GM21619 (cell line): ENCODE results near the gene BLTP3B.
A peak's percentile ranks its signal among the peaks of the same experiment; 100 is the strongest.

Source experiments
- ATAC-seq: cut with Tn5 transposase; IDR thresholded peaks from one replicate; pipeline ENCODE4 v1.9.1; 2021; ENCODE audit not compliant: unreplicated experiment

The BLTP3B gene

DNA sequence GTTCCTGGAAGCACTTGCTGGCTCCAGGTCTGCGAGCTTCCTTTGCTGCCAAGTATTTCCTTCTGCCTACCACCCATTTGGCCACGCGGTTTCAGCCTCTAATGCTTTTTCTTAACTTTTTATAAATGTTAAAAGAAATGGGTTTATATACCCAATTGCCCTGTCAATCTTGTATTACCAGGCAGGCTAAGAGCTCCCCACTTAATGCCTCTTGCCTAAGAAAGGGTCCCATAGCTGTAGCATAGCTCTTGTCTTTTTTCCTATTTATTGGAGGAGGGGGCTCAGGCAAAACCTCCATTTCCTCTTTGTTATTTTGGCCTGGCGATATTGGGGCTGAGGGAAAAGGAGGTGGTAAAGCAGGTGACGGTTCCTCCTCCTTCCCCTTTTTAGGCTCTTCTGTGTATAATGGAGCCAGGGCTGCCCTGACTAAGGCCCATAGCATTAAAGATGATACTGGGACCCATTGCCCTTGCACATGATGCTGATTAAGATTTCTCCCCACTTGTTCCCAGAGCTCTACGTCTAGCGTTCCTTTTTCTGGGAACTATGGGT lies 21.6 kb upstream of the BLTP3B start:
- peak; percentile 13 for ATAC-seq

DNA sequence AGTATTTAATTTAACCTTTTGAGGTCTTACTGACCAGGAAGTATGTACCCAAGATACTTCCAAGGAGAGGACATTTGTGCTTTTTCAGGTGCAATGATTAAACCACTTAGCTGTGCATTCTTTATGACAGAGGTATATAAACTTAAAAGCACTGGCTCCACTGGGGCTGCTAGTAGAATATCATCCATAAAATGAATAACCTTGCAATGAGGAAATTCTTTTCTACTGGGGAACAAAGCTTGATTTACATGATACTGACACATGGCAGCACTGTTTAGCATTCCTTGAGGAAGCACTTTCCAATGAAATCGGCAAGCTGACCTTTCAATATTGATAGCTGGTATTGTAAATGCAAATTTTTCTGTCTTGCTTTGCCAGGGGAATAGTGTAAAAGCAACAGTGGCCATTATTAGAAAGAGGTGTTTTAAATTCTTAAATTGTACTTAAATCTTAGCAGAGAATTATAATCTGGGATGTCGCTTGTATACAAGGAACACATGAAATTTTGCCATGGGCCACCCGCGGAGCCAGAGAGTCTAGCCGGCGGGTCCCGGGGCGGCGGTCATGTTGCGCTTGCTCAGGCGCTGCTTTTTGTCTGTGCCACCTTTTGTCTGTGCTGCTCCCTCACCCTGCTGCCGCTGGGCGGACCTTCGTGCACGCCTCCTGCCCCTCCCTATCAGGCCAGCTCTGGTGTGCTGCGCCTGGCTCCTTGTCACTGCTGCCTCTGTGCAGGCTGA lies 20.9 kb upstream of the BLTP3B start:
- ATAC-seq = peak; percentile 100

DNA sequence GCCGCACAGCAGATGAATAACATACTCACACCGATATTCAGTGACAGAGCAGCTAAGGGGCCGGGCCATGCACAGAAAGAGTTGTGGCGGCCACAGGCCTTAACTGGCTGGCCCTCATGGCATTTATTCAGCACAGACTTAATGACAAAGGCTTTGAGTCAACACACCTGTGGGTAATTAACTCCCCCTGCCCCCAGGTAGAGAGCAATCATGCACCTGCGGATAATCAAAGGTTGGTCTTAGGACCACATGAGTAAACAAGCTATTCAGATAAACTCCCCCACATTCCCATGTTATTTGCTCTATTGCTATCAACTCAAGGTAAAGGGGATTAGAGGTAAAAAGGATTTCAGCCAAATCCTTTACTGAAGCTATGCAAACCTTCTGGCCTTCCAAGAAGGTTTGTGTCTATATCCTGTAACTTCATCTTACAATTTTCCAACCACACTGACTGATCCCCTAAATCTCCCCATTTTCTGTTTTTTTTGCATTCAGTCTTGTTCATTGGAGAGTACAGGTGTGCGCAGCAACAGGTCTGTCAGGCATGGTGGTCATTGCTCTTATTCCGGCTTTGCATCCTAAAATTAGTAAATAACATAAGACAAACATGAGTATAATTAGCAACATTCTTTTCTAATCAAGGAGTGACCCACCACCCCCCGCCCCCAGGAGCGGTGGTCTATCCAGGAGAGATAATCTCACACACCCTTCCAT lies 16.9 kb upstream of the BLTP3B start:
- ATAC-seq = no peak

DNA sequence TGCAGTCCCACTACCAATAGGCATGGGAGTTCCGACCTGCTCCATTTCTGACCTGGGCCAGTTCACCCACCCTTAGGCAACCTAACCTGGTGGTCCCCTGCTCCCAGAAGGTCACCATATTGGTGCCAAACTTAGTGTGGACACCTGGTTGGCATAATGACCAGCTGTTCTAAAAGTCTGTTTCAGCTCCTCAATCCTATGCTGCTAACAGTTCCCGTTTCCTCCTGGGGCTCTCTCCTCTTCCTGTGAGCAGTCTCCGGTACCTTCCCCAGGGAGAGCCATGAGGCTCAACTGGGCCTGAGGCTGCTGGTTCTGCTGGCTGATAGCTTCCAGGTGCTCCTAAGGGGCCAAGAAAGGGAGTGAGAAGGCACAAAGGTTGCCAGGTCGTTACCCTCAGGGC lies 15.9 kb upstream of the BLTP3B start:
- no peak for ATAC-seq

DNA sequence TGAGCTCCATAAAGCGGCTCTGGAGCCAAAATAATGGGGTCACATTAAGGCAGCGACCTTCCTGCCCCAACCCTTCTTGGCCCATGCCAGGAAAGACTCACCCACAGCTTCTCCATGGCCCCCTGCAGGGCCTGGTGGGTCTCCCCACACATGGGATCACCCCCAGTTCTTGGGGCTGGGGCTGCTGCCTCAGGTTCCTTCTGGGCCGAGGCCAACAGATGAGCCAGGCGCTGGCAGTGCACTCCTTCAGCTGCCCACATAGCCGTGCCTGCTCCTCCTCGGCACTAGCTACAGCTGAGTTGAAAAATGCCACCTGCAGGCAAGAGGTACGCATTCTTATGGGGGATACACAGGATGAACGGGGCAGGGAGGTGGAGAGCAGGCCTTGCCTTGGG lies 14.8 kb upstream of the BLTP3B start:
- no peak for ATAC-seq

DNA sequence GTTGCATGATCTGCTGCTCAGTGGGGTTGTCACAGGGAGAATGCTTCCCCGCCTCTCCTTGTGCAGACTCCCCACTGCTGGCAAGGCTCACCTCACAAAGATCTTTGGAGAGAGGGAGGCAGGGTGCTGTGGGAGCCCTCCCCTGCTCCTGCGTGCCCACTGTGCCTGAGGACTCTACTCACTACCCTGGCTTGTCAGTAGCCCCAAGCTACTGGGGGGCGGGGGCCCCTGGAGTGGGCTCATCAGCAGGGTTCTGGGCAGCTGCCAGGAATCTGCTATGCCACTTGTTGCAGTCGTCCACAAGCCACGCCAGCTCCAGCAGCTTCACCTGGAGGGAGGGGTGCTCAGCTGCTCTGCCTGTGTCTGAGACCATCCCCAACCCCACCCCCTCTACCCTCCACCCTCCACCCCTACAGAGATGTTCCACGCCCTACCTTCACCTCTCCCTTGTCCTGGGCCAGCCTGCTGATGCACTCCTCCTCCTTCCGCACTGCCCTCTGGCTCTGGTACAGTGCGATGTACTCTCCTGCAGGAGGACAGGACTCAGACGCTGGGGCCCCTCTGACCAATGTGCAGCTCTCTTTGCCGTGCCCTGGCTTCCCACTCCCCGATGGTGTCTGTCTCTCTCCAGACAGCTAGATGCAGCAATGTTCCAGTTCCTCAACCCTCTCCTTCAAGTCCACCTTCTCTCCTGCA lies 14.2 kb upstream of the BLTP3B start:
- ATAC-seq = no peak

DNA sequence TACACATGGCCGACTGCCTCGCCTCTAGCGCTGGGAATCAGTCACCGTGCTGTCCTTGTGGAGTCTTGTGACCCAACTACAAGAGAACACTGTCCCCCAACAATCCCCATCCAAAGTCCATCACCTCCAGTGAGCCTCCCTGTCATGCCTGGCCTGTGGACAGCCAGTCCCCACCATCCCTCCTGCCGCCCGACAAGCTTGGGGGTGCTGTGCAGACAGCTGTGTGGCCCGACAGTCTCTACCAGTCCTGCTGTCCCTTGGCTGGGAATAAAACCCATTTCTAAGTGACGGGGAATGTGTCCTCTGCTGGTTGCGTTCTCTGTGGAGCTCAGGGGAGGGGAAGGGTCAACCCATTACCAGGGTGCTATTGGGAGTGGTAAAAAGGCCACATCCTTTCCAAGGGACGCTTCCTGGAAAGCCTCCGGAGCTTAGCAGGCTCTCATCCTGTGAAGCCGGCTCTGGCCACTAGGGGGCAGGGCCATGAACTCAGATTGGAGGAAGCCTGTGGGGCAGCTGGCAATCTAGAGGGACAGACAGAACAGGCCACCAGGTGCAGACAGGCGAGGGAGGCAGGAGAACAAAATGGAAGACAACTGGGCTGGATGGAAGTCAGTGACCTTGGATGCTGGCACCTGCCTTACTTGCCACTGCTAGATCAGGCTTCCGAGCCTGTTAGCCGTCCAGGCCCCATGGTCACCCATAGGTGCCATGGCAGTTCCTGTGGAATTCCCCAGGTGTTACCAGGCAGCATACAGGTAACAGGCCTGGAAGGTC lies 12.0 kb upstream of the BLTP3B start:
- ATAC-seq = peak; percentile 79

DNA sequence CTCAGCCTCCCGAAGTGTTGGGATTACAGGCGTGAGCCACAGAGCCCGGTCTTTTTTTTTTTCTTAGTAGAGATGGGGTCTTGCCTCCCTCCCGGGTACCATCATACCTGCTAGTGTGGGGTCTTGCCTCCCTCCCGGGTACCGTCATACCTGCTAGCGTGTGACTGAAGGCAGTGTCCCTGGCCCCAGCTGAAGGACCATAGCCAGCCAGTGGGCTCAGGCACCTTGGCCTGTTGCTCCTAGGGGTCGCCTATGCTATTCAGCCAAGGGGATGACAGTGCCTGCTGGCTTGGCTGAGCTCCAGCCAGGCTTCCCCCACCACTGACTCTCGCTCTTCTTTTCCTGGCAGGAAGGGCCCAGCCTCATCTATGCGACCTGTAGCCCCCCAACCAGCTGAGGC lies 10.5 kb upstream of the BLTP3B start:
- no peak for ATAC-seq

DNA sequence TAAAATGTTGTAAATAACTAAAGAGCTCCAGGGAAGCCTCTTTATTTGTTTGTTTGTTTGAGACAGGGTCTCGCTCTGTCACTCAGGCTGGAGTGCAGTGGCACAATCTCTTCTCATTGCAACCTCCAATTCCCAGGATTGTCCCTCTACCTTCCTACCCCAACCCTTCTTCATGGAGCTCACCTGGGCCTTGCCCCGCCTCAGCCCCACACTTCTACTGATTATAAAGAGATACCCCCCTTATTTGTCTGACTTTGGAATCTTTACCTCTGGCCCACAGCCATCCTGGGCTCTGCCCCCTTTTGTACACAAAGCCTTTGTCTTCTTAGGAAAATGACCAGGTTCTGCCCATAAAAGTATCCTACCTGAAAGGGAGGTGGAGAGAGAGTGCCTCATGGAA lies 9.1 kb upstream of the BLTP3B start:
- no peak for ATAC-seq

DNA sequence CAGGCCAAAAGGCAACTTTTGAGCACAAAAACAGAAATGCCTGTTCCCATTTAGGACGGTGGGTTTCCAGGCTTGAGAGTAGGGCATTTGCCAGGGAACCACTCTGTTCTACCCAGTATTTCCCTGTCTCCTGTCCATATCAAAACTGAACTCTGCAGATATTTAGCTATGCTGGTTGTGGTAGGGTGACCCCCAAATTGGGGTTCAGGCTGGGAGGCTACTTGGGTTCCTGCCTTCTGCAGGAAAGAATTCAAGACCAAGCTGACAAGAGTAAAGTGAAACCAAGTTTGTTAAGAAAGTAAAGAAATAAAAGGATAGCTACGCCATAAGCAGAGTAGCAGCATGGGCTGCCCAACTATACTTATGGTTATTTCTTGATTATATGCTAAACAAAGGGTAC lies 3.6 kb upstream of the BLTP3B start:
- no peak for ATAC-seq

DNA sequence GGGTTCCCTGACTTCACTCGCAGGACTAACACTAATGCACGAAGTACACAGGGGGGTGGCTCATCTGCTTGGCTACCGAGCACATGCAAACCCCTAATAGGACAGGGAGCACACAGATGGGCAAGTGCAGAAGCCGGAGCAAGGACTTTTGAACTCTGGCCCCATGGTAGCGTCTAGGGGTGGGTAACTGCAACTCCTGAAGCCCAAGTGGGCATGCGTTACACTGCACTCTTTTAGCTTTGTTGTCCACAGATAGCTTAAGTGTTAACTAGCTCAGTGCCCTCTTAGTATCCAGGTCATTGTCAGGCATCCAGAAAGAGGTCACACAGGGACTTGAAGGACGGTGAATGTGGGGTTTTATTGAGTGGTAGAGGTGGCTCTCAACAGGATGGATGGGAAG lies 3.0 kb upstream of the BLTP3B start:
- no peak for ATAC-seq

DNA sequence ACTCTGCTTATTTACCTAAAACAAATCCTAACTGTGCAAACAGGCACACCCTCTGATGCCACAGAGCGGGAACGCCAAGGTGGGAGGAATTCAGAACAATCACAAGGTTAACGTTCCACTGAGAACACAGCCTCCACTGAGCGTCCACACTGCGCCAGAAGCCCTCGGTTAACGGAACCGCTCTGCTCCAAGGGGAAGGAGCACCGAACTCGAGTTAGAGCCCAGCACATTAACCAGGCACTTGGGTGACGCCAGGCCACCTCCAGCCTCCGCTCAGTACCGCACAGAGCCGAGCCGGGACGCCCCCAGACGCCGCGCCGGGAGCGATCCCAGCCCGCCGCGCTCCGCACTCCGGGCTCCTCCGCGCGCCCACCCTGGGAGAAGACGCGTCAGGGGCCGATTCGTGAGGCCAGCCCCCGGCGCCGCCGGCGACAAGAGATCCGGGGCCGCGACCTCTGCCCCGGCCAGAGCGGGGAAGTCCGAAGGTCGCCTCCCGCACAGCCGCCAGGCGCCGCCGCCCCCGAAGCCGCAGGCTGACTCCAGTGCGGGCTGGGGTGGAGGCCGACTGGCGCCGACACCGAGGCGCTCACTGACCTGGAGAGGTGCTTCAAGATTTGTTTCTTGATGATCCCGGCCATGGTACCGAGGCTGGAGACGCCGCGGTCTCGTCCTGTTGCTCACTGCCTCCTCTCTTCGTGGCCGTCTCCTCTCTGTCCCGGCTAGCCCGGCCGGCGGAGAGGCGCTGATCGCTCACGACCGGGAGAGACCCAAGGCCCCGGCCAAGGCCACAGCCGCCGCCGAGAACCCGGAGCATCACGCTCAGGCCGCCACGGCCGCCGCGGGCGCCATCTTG lies 450 bp downstream of the BLTP3B start:
- peak; percentile 44 for ATAC-seq

DNA sequence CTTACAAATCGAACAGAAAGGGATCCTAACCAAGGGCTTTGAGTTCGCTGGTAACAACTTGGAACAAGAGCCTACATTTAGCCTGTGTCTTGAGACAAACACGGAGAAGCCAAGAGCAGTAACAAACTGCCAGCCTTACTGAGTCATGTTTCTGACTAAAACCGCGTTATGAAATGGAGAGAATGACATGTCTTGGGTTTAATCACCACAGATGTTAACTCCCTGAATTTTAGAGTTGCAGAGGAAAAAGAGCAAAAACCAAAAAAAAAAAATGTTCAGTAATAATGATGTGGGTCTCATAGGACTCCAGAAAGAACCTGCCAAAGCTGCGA lies 1.0 kb downstream of the BLTP3B start:
- ATAC-seq = peak; percentile 25

DNA sequence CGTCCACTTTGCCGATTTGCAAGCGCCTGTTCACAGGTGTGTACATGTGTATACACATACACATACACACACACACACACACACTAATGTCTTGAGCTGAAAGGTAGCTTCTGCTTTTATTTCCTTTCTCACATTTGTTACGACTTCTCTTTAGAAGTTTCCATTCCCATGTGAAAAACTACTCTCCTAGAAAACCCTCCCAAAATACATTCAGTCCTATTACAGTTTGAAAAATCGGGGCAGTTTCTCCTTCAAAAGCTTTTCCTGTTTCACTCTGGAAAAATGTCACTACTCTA lies 3.9 kb downstream of the BLTP3B start:
- ATAC-seq = no peak

DNA sequence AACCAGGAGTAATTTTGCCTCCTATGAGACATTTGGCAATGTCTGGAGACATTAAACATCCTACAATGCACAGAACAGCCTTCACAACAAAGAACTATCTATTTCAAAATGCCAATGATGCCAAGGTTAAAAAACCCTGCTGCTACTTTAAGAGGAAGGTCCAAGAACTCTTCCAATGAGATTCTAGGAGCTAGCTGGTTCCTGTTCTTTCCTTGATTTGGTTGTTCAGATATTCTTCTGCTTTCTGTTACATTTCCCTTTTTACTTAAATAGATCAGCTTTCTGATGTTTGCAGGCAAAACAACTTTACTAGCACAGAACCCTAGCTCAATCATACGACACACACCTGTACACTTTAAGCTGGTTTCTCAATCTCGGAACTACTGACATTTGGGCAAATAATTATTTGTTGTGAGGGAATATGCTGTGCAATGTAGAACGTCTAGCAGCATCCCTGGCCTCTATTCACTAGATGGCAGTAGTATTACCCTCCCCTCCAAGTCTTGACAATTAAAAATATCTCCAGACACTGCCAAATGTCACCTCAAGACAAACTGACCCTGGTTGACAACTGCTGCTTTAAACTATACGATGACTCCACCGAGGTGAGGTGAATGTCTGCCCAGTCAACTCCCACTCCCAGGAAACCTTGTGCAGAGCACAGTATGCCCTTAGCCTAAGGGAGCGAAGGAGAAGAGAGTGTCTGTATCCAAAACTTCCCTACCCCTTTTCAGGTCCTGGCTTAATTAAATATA lies 4.4 kb downstream of the BLTP3B start:
- ATAC-seq = no peak

DNA sequence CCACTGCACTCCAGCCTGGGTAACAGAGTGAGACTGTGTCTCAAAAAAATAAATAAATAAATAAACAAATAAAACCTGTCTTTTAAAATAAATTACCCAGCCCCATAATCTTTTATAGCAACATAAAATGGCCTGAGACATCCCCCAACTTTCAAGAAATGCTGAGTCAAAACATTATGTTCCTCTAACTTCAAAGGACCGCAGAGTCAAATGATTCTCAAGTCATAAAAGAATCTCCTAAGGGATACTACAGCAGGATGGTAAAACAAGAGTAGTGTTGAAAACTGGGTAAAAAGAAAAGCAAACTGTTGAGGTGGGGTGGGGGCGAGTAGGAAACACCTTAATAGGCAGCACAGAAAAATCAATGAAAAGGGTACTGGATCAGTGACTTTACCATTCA lies 9.5 kb downstream of the BLTP3B start:
- no peak for ATAC-seq

DNA sequence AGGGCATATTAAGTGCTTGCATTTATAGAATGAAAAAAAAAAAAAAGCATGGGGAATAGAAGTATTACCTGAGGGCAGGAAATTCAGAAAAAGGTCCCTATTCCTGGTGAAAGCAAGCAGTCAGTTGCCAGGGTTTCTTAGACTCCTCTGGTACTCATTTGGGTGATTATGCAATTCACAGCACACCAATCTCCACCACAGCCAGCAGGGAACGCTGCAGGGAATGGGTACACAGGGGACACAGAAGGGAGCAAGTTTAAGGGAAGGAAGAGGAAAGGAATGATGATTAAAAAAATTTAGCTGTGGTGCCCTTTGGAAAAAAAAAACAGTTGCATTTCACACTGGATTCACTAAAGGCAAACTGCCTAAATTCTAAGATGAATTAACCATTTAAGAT lies 14.2 kb downstream of the BLTP3B start:
- no peak for ATAC-seq

DNA sequence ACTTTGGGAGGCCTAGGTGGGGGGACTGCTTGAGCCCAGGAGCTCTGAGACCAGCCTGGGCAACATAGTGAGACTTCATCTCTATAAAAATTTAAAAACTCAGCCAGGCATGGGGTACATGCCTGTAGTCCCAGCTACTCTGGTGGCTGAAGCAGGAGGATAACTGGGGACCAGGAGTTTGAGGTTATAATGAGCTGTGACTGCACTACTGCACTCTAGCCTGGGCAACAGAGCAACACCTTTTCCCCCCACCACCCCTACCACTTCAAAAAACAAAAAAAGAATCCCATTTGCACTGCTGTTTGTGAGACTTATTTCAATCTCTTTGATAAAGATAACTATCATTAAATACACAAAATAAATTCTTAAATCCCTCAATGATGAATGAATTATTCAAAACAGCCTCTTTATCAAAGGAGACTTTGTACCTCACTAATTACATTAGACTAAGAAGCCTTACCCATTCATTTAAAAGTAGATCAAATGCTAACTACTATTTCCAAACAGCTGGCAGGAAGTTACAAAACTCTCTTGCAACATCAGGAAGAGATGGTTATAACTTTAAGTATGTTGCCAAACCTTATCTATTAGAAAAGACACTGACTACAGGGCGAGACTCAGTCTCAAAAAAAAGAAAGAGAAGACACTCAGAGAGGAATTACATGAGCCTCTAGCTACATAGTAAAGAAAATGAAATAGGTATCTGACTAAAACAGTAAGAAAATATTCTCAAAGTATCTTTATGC lies 14.7 kb downstream of the BLTP3B start:
- no peak for ATAC-seq
